Measurements from ENCODE around the gene MEF2A.

MEF2A gene

GRCh38 chr15:99673111-99673510 lies 107.3 kb downstream of the MEF2A start:
- Mint-ChIP-seq H3K4me3 (no peak overlapping the region), H3K27me3 (ENCODE audit: low read depth, poor library complexity) (no peaks in the 10 kb centered on the region), H3K9me3 (no peaks in the 10 kb centered on the region), H3K36me3 (ENCODE audit: low read depth) (peaks cover 67% of the 10 kb centered on the region), H3K27ac (no peak overlapping the region), H3K4me1 (peaks cover 5% of the 10 kb centered on the region)
- TF ChIP-seq CTCF (IDR thresholded peaks at IDR 0.05) = no peak
- DNase-seq = no peak

GRCh38 chr15:99674279-99674678 lies 108.5 kb downstream of the MEF2A start:
- Mint-ChIP-seq H3K27me3 (ENCODE audit: low read depth, poor library complexity) (no peaks in the 10 kb centered on the region), H3K9me3 (no peaks in the 10 kb centered on the region), H3K36me3 (ENCODE audit: low read depth) (peaks cover 70% of the 10 kb centered on the region), H3K27ac (peak overlapping the region; percentile 24), H3K4me3 (no peak overlapping the region), H3K4me1 (peaks cover under 1% of the 10 kb centered on the region)
- DNase-seq = no peak
- no peak for TF ChIP-seq CTCF (IDR thresholded peaks at IDR 0.05)

- no peak overlapping the region for H3K27ac Mint-ChIP-seq
- no peaks in the 10 kb centered on the region for H3K27me3 Mint-ChIP-seq (ENCODE audit: low read depth, poor library complexity)
- H3K9me3 Mint-ChIP-seq = no peaks in the 10 kb centered on the region
- TF ChIP-seq CTCF (IDR thresholded peaks at IDR 0.05) = no peak
- H3K4me1 Mint-ChIP-seq = no peaks in the 10 kb centered on the region
- H3K4me3 Mint-ChIP-seq = no peak overlapping the region
- peaks cover 74% of the 10 kb centered on the region for H3K36me3 Mint-ChIP-seq (ENCODE audit: low read depth)
- DNase-seq = no peak
Measured at GRCh38 chr15:99677540-99678134, 111.9 kb downstream of the MEF2A start.

GRCh38 chr15:99680276-99680675 lies 114.5 kb downstream of the MEF2A start:
- H3K36me3 Mint-ChIP-seq (ENCODE audit: low read depth) = peaks cover 84% of the 10 kb centered on the region
- TF ChIP-seq CTCF (IDR thresholded peaks at IDR 0.05) = no peak
- H3K9me3 Mint-ChIP-seq = peaks cover 17% of the 10 kb centered on the region
- no peaks in the 10 kb centered on the region for H3K4me1 Mint-ChIP-seq
- no peak for DNase-seq
- no peak overlapping the region for H3K4me3 Mint-ChIP-seq
- H3K27me3 Mint-ChIP-seq (ENCODE audit: low read depth, poor library complexity) = no peaks in the 10 kb centered on the region
- H3K27ac Mint-ChIP-seq = no peak overlapping the region

- no peaks in the 10 kb centered on the region for H3K27me3 Mint-ChIP-seq (ENCODE audit: low read depth, poor library complexity)
- no peak overlapping the region for H3K4me3 Mint-ChIP-seq
- peaks cover 84% of the 10 kb centered on the region for H3K36me3 Mint-ChIP-seq (ENCODE audit: low read depth)
- H3K27ac Mint-ChIP-seq = no peak overlapping the region
- no peak for TF ChIP-seq CTCF (IDR thresholded peaks at IDR 0.05)
- no peaks in the 10 kb centered on the region for H3K4me1 Mint-ChIP-seq
- peaks cover 34% of the 10 kb centered on the region for H3K9me3 Mint-ChIP-seq
- no peak for DNase-seq
Measured at GRCh38 chr15:99681990-99682389, 116.2 kb downstream of the MEF2A start.

- H3K4me3 Mint-ChIP-seq = no peak overlapping the region
- peaks cover 84% of the 10 kb centered on the region for H3K36me3 Mint-ChIP-seq (ENCODE audit: low read depth)
- no peak overlapping the region for H3K27ac Mint-ChIP-seq
- peaks cover 39% of the 10 kb centered on the region for H3K9me3 Mint-ChIP-seq
- H3K4me1 Mint-ChIP-seq = no peaks in the 10 kb centered on the region
- no peaks in the 10 kb centered on the region for H3K27me3 Mint-ChIP-seq (ENCODE audit: low read depth, poor library complexity)
- no peak for TF ChIP-seq CTCF (IDR thresholded peaks at IDR 0.05)
- no peak for DNase-seq
Measured at GRCh38 chr15:99682455-99682854, 116.7 kb downstream of the MEF2A start.

Measured in nephron progenitor cell (in vitro differentiated cells).